ENCODE data around the gene NFS1.

The NFS1 gene

GRCh38 chr20:35669221-35669620 lies 29.9 kb downstream of the NFS1 start:
- no peak for DNase-seq

GRCh38 chr20:35665949-35666288 lies 33.2 kb downstream of the NFS1 start:
- DNase-seq, result no peak

- DNase-seq, result peak; percentile 97
Observed at GRCh38 chr20:35664466-35665206, 34.5 kb downstream of the NFS1 start, which contains the start of the genes CPNE1 and RBM12. CPNE1 (minus strand) TSS chr20:35664900; CDS start chr20:35632923, 31,977 bp downstream. RBM12 (minus strand) TSS chr20:35664900; CDS start chr20:35655322, 9,578 bp downstream.

DNA sequence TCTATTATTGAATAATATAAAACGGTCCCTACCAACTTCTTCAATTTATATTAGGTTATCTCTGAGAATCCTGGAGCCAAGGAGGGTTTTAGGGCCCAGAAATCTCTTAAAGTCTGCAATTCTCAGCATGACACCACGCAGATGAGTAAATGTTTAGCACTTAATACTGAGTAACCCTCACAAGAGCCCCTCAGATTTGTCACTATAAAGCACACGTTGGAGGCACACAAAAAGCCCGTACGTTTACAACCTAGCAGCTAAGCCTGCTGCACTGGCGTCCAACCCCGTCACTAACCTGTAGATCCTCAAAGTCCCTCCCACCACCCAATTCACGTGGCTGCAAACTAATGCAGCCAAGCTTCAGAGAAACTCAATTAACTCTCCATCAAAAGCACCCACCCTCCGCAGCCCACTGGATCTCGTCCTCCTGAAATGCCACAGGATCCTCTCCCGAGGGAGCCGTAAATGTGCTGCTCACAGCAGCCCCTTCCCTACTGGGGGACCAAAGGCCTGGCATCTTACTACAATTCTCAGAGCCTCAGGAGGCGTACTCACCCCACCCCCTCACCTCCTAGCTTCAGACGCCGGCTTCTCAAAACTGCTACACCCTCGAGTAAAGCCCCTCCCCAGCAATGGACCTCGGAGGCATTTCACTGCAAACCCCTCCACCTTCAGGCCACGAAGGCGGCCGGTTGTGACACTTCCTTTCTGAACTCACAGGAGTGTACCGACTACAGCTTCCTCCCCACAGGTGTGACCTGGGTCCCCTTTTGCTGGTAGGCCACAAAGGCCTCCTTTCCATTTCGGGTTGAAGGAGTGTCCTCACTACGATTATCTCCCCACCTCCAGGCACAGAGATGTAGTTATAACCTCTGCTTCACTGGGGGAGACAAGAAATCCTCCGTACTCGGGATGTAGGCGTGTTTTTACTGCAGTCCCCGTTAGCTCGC lies 35.4 kb downstream of the NFS1 start:
- DNase-seq, result peak; percentile 54

DNA sequence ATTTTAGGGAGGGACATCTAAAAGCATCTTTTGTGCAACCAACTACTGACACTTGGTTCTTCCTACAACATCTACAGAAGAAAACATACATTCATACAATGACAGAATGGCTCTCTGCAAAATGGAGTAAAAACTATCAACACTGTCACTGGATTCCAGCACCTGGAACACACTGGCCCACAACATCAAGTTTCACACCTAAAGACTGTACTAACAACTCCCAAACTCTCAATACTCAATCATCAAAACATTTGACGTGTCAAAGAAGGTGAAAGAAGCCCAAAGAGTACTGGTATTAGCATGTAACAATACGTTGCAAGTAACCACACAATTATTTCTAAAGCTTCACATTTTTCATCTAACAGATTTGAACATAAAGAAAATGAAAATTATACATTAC lies 36.6 kb downstream of the NFS1 start:
- no peak for DNase-seq

- no peak for DNase-seq
Observed at GRCh38 chr20:35661908-35662307, 37.2 kb downstream of the NFS1 start.

DNA sequence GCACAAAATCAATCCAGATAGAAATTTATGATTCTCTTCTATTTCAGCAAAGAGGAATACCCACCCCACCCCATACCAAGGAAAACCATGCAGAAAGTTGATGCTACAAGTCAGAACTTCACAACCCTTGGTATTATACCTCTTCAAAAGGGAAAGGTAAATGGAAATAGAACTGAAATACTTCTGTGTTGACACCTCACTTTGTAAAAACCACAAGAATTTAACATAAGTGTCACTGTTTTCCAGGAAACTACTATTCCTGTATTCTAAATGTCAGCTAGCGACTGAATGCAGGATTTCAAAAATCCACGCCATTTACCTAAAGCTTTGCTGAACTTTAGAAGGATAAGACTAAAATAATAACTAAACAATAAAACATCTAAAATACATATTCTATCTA lies 38.1 kb downstream of the NFS1 start:
- no peak for DNase-seq

- DNase-seq, result no peak
Observed at GRCh38 chr20:35660122-35660937, 38.8 kb downstream of the NFS1 start.

- DNase-seq, result no peak
Observed at GRCh38 chr20:35657271-35657670, 41.9 kb downstream of the NFS1 start.

DNA sequence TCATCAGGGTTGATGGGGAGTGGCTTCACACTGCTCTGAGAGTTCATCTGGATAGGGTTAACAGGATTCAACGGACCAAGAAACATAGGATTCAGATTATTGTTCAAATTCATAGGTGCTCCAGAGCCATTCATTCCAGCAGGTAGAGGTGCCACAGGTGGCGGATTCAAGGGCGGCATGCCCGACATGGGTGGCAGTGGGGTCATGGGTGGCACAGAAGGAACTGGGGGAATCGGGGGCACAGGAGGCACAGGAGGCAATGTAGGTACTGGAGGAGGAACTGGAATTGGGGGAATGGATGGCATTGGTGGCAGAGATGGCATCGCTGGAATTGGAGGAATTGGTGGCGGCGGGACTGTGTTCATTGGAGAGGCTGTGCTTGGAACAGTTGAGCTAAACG lies 44.7 kb downstream of the NFS1 start:
- DNase-seq, result no peak

DNA sequence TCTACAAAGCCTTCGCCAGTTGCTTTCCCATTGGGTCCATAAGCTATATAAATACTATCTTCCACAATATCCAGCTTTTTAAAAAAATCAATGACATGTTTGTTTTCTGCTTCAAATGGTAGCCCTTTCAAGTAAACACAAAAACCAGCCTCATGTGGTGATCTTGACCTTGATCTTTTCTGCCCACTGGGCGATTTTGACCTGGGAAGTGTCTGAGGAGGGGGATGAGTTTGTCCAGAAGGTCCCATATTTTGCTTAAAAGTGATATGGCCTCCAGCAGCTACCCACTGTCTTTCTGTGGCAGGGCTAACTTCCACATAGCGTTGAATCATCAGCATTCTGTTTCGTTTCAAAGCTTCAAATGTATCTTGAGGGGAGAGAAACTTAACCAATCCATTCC lies 45.3 kb downstream of the NFS1 start:
- DNase-seq, result no peak

GRCh38 chr20:35653430-35653734 lies 45.8 kb downstream of the NFS1 start:
- no peak for DNase-seq

DNA sequence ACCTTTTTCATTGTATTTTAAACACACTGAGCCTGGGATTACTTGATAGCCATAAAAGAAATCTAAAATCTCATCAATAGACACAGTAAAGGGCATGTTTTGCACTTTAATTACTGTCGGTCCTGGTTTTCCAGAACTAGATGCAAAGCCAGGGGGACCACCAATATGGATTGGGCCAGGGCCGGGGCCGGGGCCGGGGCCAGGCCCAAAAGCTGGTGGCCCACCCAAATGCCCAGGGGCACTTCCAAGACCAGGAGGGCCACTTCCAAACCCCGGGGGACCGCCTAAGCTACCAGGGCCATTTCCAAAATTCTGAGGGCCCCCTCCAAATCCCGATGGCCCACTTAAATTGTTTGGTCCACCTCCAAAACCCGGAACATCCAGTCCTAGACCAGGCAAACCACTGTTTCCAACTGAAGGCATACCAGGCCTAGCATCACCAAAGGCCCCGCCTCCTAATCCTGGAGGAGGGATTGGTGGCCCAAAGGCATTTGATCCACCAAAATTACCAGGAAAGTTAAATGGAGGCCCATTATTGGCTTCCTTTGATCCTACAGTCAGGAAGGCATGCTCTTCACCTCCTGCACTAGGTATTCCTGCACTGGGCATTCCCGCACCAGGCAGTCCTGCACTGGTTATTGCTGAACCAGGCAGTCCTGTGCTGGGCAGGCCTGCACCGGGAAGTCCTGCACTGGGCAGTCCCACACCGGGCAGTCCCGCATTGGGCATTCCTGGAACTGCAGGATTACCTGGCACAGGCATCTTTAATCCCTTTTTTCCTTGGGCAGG lies 46.3 kb downstream of the NFS1 start:
- no peak for DNase-seq

DNA sequence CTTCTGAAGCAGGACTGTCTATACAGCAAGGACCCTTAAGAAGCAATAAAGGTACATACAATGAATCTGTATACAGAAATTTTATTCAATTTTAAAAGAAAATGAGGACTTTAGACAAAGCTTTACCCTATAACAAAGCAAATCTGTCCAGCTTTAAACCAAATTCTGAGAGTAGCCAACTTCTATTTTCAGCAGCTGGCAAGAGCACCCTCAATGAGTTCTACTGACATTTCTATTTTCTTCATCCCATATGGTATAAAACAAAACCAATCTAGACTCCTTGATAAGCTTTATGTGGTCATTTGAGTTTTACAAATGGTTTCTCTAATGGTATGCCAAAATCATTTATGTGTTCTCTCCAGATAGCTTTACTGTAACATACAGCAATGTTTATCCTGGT lies 47.2 kb downstream of the NFS1 start:
- no peak for DNase-seq

DNA sequence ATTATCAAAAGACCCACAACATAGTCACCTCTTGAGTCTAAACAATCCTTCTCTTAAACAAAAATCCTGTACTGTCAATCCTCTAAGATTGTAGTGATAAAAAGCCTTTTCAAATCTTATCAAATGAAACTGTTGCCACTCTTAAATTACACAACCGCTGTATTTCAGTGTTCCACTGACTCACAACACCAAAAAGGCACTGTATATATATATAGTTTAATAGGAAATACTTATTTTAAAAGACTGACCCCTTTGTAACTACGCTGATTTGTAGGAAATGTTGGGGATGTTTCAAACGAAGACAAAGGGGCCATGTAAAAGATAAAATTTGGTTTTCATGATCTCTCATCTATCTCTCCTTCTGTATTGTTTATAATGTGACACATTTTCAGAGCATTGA lies 48.5 kb downstream of the NFS1 start:
- no peak for DNase-seq

- DNase-seq, result no peak
Observed at GRCh38 chr20:35648836-35649235, 50.3 kb downstream of the NFS1 start.

DNA sequence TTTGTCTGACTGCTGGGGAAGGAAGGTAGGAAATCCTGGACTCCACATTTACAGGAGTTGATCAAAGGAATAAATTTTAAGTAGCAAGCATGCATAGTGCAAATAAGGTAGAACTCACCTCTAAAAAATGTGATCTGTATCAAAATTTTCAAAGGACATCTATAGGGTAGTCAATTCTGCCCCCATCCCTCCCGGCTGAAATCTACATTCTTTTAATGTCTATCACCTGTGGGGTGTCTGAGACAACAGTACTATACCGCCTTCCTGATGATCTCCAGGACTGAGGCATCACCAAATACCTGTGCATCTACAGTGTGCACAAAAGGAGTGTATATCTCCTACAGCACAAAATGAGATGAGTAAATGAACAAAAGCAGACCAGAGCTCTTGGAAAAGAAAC lies 54.3 kb downstream of the NFS1 start:
- no peak for DNase-seq

GRCh38 chr20:35643045-35643444 lies 56.1 kb downstream of the NFS1 start:
- no peak for DNase-seq

DNA sequence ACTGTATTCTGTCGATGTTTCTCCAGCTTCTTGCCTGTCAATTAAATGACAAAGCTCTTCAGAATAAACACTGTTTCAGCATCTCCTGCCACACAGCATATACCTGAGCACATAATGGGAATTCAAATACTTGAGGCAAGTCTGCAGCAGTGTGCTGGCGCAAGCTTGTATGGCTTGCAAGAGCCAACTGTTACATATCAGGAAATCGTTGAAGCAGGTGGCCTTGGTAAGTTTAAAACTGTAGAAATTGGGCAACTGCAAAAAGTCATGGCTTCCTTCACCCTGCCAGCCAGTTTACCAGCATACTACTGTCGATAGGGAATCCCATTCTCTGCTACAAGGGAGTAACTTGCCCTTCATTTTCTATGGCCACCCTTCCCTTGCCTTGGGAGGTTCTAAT lies 57.4 kb downstream of the NFS1 start:
- no peak for DNase-seq

GRCh38 chr20:35640724-35641123 lies 58.4 kb downstream of the NFS1 start:
- no peak for DNase-seq

GRCh38 chr20:35638751-35639150 lies 60.4 kb downstream of the NFS1 start:
- DNase-seq, result no peak

DNA sequence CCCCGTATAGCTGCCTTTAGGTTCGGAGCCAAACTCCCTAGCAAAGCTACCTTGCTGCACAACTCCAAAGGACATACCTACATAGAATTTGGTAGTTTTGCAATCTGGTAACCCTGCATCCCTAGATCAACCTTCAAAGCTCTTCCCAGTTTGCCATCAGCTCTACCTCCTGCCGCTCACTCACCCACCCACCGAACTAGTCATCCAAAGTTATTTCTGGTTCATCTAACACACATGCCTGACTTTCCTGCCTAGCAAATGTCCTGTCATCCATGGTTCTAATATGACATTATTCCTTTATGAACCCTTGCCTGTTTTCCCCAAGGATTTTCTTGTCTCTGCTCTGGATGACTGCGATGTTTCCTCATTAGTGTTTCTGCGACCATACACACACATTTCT lies 61.9 kb downstream of the NFS1 start:
- no peak for DNase-seq

DNA sequence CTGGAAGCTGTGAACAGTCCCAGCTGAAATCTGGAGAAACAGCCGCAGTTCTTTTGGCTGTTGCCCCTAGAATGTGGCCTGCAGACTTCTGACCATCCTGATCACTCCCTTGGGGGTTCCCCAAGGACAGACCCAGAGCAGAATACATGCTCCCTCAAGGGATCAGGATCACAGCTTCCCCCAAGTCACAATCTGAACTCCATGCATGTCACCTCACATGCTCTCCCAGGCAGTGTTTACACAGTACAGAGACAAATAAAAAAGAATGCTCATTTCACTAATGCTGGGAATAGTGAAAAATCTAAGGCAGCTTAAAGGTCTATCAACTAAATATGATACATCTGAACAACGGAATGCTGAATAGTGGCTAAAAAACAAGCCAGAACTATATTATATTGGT lies 63.1 kb downstream of the NFS1 start:
- DNase-seq, result no peak

Measured in NCI-H345 (cell line).